T-helper 2 cell treated with Interferon-gamma antibody and Interleukin-4, amounts not matched to agents 5 μg/mL and 100 μg/mL, for 36 hours (primary cell): ENCODE data around the gene CDK5R1.

Experiments
- DNase-seq: peaks from one replicate; pipeline ENCODE4 v3.0.0; 2021; ENCODE audit warnings: low spot score
- H3K27ac Mint-ChIP-seq: one replicate; pipeline ENCODE4 v1.8.0; 2021; ENCODE audit warnings: mild to moderate bottlenecking, mixed read lengths
- H3K27me3 Mint-ChIP-seq: one replicate; pipeline ENCODE4 v1.8.0; 2021; ENCODE audit warnings: low read depth, mixed read lengths
- H3K36me3 Mint-ChIP-seq: one replicate; pipeline ENCODE4 v1.8.0; 2021; ENCODE audit warnings: low read depth, mixed read lengths
- H3K4me1 Mint-ChIP-seq: one replicate; pipeline ENCODE4 v1.8.0; 2021; ENCODE audit warnings: low read depth, mixed read lengths
- H3K4me3 Mint-ChIP-seq: one replicate; pipeline ENCODE4 v1.8.0; 2022; ENCODE audit warnings: mild to moderate bottlenecking, moderate library complexity, mixed read lengths
- H3K9me3 Mint-ChIP-seq: one replicate; pipeline ENCODE4 v1.8.0; 2021; ENCODE audit warnings: mixed read lengths

The CDK5R1 gene

DNA sequence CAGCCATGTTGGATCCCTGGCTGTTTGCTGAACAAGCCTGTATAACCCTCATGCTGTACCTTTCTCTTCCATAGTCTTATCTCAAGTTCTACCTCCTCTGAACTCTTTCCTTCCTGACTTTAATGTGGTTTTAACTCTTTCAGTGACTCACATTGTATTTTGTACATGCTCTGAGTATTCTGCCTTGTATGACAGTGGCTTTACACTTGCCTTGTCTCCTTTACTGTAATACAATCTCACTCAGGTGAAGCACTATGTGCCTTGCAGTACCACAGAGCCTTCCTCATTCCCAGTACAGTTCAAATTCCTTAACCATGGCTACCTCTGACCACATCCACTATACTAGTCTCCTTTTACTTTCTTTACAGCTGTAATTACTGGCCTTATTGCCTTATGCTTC is 28.4 kb upstream of the CDK5R1 start:
- peak overlapping the region; percentile 2 for H3K4me3 Mint-ChIP-seq
- H3K4me1 Mint-ChIP-seq = peaks cover 27% of the 10 kb centered on the region
- H3K27ac Mint-ChIP-seq = peak overlapping the region; percentile 42
- DNase-seq = no peak
- no peaks in the 10 kb centered on the region for H3K9me3 Mint-ChIP-seq
- H3K27me3 Mint-ChIP-seq = no peaks in the 10 kb centered on the region
- peaks cover 68% of the 10 kb centered on the region for H3K36me3 Mint-ChIP-seq

DNA sequence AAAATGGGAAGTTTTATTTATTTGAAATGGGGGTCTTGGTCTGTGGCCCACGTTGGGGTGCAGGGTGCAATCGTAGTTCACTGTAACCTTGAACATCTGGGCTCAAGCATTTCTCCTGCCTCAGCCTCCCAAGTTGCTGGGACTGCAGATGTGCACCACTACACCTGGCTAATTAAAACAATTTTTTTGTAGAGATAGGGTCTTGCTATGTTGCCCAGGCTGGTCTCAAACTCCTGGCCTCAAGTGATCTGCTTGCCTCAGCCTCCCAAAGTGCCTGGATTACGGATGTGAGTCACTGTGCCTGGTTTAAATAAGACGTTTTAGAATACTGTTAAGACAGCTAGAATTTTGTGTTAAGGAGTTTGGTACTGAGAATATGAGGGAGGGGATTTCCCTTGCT is 26.7 kb upstream of the CDK5R1 start:
- H3K9me3 Mint-ChIP-seq = no peaks in the 10 kb centered on the region
- no peak overlapping the region for H3K27ac Mint-ChIP-seq
- H3K4me1 Mint-ChIP-seq = peaks cover 22% of the 10 kb centered on the region
- H3K4me3 Mint-ChIP-seq = no peak overlapping the region
- no peak for DNase-seq
- H3K27me3 Mint-ChIP-seq = no peaks in the 10 kb centered on the region
- peaks cover 65% of the 10 kb centered on the region for H3K36me3 Mint-ChIP-seq

DNA sequence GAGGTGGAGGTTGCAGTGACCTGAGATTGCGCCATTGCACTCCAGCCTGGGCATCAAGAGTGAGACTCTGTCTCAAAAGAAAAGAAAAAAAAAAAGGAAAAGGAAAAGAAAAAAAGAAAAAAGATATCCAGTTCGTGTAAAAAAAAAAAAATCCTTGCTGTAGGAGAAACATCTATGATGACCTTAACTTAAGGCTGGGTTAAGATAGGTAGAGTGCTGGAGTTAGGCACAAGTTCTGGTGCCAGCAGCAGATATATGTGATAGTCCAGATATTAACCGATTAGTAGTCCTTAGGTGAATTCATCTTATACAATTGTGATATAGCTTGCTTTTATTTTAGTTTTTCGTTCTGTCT is 25.3 kb upstream of the CDK5R1 start:
- no peak for DNase-seq
- no peaks in the 10 kb centered on the region for H3K9me3 Mint-ChIP-seq
- no peak overlapping the region for H3K4me3 Mint-ChIP-seq
- peaks cover 22% of the 10 kb centered on the region for H3K4me1 Mint-ChIP-seq
- no peaks in the 10 kb centered on the region for H3K27me3 Mint-ChIP-seq
- H3K36me3 Mint-ChIP-seq = peaks cover 65% of the 10 kb centered on the region
- H3K27ac Mint-ChIP-seq = peak overlapping the region; percentile 17

DNA sequence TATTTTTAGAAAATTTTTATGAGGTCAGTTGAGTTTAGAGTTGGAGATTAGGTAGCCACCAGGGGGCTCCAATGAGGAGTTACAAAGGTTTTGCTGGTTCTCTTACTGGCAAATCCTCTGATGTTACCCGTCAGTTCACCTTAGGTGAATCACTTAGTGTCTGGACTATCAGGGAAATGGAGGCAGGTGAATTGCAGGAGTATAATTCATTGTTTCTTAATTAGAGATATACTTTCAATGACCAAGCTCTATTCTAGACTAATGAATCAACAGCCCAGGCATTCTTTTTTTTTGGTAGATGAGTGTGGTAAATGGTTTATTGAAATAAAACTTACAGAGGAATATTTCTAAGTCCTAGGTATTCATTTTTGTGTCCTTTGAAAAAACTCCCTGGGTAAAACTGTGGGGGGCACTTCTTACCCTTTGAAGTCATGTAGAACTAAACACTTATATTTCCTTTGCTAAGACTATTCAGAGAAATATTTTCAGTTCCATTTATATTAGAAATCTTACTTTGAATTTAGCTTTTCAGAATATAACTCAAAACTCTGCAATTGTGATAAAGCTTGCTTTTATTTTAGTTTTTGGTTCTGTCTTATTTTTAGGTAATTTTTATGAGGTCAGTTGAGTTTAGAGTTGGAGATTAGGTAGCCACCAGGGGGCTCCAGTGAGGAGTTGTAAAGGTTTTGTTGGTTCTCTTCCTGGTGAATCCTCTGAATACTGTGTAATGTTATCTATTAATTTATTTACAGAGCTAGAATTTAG is 24.8 kb upstream of the CDK5R1 start:
- Mint-ChIP-seq H3K27ac (peak overlapping the region; percentile 17), H3K4me3 (no peak overlapping the region), H3K27me3 (no peaks in the 10 kb centered on the region), H3K4me1 (peaks cover 19% of the 10 kb centered on the region), H3K36me3 (peaks cover 67% of the 10 kb centered on the region), H3K9me3 (no peaks in the 10 kb centered on the region)
- peak; percentile 47 for DNase-seq

DNA sequence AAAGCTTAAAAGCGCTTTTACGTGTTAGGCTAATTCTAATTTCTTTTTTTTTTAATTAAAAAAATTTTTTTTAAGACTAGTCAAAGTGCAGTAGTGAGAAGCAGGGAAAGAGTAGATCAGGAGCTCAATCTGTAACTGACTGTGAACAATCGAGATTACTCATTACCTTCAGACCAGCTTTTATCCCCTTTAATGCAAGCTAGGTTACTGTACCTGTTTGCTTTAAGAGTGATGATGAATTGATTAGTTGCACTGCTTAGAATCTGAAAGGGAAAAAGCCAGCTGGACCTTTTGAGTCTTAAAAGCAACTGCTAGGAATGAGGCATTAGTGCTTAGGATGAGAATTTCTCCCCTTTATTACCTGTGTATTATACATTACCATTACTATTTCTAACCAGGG is 23.5 kb upstream of the CDK5R1 start:
- Mint-ChIP-seq H3K27me3 (no peaks in the 10 kb centered on the region), H3K9me3 (no peaks in the 10 kb centered on the region), H3K4me1 (peaks cover 13% of the 10 kb centered on the region), H3K36me3 (peaks cover 64% of the 10 kb centered on the region), H3K27ac (no peak overlapping the region), H3K4me3 (no peak overlapping the region)
- no peak for DNase-seq

DNA sequence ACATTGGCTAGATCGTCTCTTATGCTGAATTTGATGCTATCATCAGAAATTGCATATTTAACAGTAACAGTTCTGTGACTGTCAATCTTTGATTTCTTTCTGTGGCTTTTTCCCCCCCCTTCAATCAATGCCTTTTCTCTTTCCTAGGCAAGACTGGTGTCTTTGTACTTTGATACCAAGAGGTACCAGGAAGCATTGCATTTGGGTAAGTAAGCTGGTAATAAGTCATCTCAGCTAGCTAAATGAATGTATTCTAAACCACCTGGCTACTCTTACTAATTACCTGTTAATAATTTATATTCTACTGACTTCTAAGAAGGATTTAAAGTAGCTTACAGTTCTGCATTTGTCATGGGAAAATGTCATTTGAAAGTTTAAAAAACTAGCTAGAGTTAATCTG is 22.4 kb upstream of the CDK5R1 start:
- peaks cover 63% of the 10 kb centered on the region for H3K36me3 Mint-ChIP-seq

DNA sequence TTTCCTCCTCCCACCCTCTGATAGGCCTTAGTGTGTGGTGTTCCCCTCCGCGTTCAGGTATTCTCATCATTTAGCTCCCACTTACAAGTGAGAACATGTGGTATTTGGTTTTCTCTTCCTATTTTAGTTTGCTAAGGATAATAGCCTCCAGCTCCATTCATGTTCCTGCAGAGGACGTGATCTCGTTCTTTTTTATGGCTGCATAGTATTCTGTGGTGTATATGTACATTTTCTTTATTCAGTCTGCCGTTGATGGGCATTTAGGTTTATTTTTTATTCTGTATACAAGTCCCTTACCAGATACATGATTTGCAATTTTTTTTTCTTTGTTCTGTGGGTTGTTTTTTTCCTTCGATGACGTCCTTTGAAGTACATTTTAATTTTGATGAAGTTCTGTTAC is 18.8 kb upstream of the CDK5R1 start:
- no peaks in the 10 kb centered on the region for H3K4me1 Mint-ChIP-seq
- H3K27ac Mint-ChIP-seq = no peak overlapping the region
- H3K4me3 Mint-ChIP-seq = no peak overlapping the region
- H3K9me3 Mint-ChIP-seq = no peaks in the 10 kb centered on the region
- H3K36me3 Mint-ChIP-seq = peaks cover 60% of the 10 kb centered on the region
- H3K27me3 Mint-ChIP-seq = no peaks in the 10 kb centered on the region
- no peak for DNase-seq

More for the DNA sequence above, 22.4 kb upstream of the CDK5R1 start:
- H3K27ac Mint-ChIP-seq = no peak overlapping the region
- no peak for DNase-seq
- H3K4me3 Mint-ChIP-seq = no peak overlapping the region
- H3K4me1 Mint-ChIP-seq = peaks cover 9% of the 10 kb centered on the region
- no peaks in the 10 kb centered on the region for H3K27me3 Mint-ChIP-seq
- H3K9me3 Mint-ChIP-seq = no peaks in the 10 kb centered on the region

DNA sequence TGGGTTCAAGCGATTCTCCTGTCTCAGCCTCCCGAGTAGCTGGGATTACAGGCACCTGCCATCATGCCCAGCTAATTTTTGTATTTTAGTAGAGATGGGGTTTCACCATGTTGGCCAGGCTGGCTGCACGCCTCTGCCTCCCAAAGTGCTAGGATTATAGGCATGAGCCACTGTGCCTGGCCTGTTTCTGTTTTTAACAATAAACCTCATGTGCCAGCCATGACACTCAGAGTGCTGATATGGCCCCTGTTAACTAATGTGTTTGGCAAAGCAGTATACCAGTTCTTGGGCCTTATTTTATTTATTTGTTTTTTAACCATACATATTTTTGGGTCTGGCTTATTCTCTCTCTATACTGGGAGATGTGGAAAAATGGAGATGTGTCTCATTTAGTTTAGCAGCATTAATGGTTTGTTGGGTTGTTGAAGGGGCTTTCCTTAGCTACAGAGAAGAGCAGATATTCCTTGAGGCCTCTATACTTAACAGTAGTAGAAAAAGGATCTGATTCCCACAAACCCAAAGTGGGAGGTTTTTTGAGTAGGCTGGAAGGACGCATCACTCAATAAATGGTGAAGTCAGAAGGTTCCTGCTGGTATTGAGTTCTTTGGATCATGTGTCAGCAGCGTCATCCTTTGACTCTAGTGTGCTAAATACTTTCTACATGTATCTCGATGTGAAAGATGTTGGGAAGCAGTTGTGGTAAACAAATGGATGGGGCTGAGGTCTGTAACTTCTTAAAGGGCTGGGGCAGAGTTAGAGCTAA is 16.2 kb upstream of the CDK5R1 start:
- no peaks in the 10 kb centered on the region for H3K9me3 Mint-ChIP-seq
- H3K36me3 Mint-ChIP-seq = peaks cover 69% of the 10 kb centered on the region
- H3K4me3 Mint-ChIP-seq = no peak overlapping the region
- no peaks in the 10 kb centered on the region for H3K4me1 Mint-ChIP-seq
- no peak for DNase-seq
- H3K27me3 Mint-ChIP-seq = no peaks in the 10 kb centered on the region
- H3K27ac Mint-ChIP-seq = no peak overlapping the region

DNA sequence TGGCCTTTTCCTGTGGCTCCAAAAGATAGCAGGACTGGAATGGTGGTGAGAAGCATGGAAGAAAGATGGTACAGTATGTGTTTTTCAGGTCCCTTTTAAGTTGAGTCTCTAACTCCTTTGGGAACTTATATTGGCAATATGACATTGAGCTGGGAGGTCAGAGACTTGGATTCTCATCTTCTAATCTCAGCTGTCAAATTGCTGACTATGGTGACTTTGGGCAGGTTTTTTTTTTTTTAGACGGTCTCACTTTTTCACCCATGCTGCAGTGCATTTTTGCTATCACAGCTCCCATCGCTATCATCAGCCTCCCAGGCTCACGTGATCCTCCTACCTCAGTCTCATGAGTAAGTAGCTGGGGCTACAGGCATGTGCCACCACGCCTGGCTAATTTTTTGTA is 15.1 kb upstream of the CDK5R1 start:
- Mint-ChIP-seq H3K4me1 (no peaks in the 10 kb centered on the region), H3K27ac (no peak overlapping the region), H3K36me3 (peaks cover 71% of the 10 kb centered on the region), H3K9me3 (no peaks in the 10 kb centered on the region), H3K27me3 (no peaks in the 10 kb centered on the region), H3K4me3 (no peak overlapping the region)
- DNase-seq = no peak

DNA sequence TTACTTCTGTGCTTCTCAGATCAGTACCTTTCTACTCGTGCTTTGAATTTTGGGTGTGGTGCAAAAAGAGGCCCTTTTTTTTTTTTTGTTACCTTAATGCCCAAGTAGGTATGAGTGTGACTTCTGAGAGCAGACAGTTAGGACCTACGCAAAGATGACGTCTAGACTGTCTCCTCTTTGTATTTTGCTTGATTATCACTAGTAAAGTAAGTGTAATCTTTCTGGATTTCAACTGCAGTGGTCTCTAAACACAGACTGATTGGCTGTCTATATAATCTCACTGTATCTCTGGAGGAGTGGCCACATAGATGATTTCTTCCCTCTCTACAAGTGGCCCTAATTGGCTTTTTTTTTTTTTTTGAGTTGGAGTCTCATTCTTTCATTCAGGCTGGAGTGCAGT is 11.5 kb upstream of the CDK5R1 start:
- H3K4me3 Mint-ChIP-seq = no peak overlapping the region
- H3K27me3 Mint-ChIP-seq = no peaks in the 10 kb centered on the region
- no peak overlapping the region for H3K27ac Mint-ChIP-seq
- peaks cover 76% of the 10 kb centered on the region for H3K36me3 Mint-ChIP-seq
- no peaks in the 10 kb centered on the region for H3K4me1 Mint-ChIP-seq
- no peaks in the 10 kb centered on the region for H3K9me3 Mint-ChIP-seq
- no peak for DNase-seq

DNA sequence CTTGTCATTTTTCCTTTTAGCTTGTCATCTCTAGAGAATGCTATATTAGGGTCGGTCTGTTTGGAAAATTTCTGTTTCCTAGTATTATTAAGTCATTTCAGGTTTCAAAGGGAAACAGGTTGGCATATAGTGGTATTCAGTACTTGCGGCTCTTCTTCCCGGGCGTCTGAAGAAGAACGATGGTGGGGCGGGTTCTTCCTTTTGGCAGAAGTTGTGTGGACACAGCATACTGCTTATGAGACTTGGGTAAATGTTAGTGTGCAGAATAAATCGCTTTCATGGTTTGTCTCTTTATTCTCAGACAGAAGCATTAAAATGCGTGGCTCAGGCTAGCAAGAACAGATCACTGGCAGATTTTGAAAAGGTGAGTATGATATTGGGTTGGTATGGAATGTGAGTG is 9.6 kb upstream of the CDK5R1 start:
- no peak for DNase-seq
- no peaks in the 10 kb centered on the region for H3K27me3 Mint-ChIP-seq
- H3K9me3 Mint-ChIP-seq = no peaks in the 10 kb centered on the region
- H3K27ac Mint-ChIP-seq = no peak overlapping the region
- no peak overlapping the region for H3K4me3 Mint-ChIP-seq
- H3K36me3 Mint-ChIP-seq = peaks cover 69% of the 10 kb centered on the region
- no peaks in the 10 kb centered on the region for H3K4me1 Mint-ChIP-seq

DNA sequence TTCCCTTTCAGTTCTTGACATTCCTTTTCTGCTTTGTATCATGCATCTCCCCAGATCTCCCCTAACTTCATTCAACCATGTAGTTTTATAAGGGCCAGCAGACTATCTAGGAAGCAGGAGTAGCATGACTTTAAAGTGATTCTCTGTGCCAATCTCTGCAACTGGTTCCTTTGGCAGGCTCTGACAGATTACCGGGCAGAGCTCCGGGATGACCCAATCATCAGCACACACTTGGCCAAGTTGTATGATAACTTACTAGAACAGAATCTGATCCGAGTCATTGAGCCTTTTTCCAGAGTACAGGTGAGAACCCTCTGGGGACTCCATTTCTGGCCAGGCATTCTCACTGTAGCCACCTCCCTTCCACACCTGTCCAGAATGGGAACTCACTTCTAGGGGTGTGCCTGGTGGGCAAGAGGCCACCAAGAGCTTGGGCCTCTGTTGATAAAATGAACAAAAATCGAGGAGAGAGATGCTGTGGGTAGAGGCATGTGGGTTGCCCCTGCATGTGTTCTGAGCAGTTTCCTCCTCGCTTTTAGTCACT is 7.6 kb upstream of the CDK5R1 start:
- Mint-ChIP-seq H3K36me3 (peaks cover 64% of the 10 kb centered on the region), H3K27me3 (no peaks in the 10 kb centered on the region), H3K9me3 (no peaks in the 10 kb centered on the region), H3K27ac (no peak overlapping the region), H3K4me3 (no peak overlapping the region), H3K4me1 (peaks cover 3% of the 10 kb centered on the region)
- no peak for DNase-seq

DNA sequence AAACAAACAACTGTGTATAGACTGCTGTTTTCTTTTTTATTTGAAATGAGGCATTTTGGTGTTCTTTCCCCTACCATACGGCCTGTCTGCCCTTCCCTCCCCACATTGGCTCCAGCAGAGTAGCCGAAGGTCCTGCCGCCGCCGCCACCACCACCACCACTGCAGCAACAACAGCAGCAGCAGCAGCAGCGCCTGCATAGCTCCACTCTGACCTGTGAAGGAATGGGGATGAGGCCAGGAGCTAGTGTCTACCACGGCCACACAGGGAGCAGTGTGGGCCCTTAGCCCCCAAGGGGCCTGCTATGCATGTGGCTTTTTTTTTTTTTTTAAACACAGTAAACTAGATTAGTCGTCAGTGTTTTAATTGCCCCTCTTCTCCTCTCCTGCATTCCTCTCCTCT is 5.6 kb upstream of the CDK5R1 start:
- peaks cover 3% of the 10 kb centered on the region for H3K4me1 Mint-ChIP-seq
- no peaks in the 10 kb centered on the region for H3K9me3 Mint-ChIP-seq
- no peak overlapping the region for H3K4me3 Mint-ChIP-seq
- H3K36me3 Mint-ChIP-seq = peaks cover 47% of the 10 kb centered on the region
- no peaks in the 10 kb centered on the region for H3K27me3 Mint-ChIP-seq
- H3K27ac Mint-ChIP-seq = peak overlapping the region; percentile 17
- no peak for DNase-seq

DNA sequence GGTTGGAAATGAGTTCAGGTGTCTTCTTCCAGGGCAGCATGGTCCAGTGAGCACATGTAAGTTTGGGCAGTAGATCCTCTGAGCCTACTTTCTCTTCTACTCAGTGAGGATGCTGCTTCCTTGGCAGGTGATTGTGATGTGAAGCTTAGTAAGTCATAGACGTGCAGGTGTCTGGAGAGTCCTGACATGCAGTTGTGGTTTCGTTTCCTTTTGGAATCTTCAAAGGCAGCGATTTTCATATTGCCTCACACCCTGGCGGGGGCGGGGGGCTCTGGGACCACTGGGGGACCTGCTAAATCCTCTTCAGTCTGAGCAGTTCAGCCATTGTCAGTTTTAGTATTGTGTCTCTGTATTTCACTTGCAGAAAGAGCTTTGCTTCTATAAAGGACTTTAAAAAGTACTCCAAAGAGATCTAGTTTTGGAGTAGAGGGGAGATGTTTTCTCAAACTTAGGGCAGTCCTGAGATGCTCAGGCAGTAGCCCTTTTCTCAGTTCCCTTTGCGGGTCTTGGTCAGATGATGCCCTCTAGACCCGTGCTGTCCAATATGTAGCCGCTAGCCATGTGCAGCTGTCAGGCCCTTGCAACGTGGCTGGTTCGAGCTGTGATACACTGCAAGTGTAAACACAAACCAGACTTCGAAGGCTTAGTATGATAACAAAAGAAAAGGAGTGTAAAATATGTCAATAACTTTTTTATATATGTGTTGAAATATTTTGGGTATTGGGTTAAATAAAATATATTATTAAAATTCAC is 4.0 kb upstream of the CDK5R1 start:
- peak overlapping the region; percentile 36 for H3K27ac Mint-ChIP-seq
- no peak for DNase-seq
- peaks cover 6% of the 10 kb centered on the region for H3K4me1 Mint-ChIP-seq
- H3K9me3 Mint-ChIP-seq = no peaks in the 10 kb centered on the region
- H3K4me3 Mint-ChIP-seq = no peak overlapping the region
- no peaks in the 10 kb centered on the region for H3K27me3 Mint-ChIP-seq
- H3K36me3 Mint-ChIP-seq = peaks cover 37% of the 10 kb centered on the region
